ENCODE data around the gene ATF6. TPM values are rescaled to one million over a fixed set of nuclear protein-coding genes. Genes with fewer than 3 reads are reported as not detected.

Gene ATF6
- total and polyA plus RNA-seq, 2 donors (not counting 3 experiments of a cell fraction or from before 2014, with no cell fraction given) = 24.9 to 40.3 TPM

GRCh38 chr1:161921491-161921890, 155.4 kb downstream of the ATF6 start:
- no TSS peak for BruUV-seq (replicated peaks)
- Histone ChIP-seq H3K9ac (replicated peaks; ENCODE audit: extremely low read depth, insufficient read depth, low read length) (no peak overlapping the region), H3K4me3 (replicated peaks in 1 of 3; ENCODE audit: insufficient read depth in 1 of 3, low read depth in 1 of 3, low read length in 3 of 3) (no peak overlapping the region), H4K20me1 (replicated peaks; ENCODE audit: control insufficient read depth, extremely low read depth, insufficient read depth, low read length) (no peaks in the 10 kb centered on the region), H3K4me1 (ENCODE audit: control insufficient read depth, extremely low read depth, insufficient read depth, low read length) (peaks cover 5% of the 10 kb centered on the region), H3K9me3 (replicated peaks; ENCODE audit: control insufficient read depth, insufficient read depth, low read length) (no peaks in the 10 kb centered on the region), H3K27me3 (ENCODE audit: control insufficient read depth in 2 of 2, insufficient read depth in 2 of 2, low read length in 2 of 2) (no peaks in the 10 kb centered on the region), H3K4me2 (ENCODE audit: insufficient read depth, low read length) (no peak overlapping the region), H2AFZ (ENCODE audit: low read depth, low read length) (no peak overlapping the region), H3K79me2 (ENCODE audit: control insufficient read depth, insufficient read depth, low read length) (no peaks in the 10 kb centered on the region), H3K36me3 (ENCODE audit: control insufficient read depth in 2 of 2, extremely low read depth in 1 of 2, insufficient read depth in 2 of 2, low read length in 2 of 2) (peaks cover 0 to 2% of the 10 kb centered on the region in 2 experiments), H3K9me1 (replicated peaks; ENCODE audit: control insufficient read depth, extremely low read depth, insufficient read depth, low read length) (no peaks in the 10 kb centered on the region), H3K27ac (ENCODE audit: insufficient read depth, low read depth, low read length) (no peak overlapping the region)
- DNase-seq (ENCODE audit: low read depth, low spot score) (no peak), FAIRE-seq (no peak)
- dilution Hi-C loops (cut with MboI; ENCODE audit: extremely low pct_ligation_motif_present, low sequenced_read_pairs) = no loop called here
- POLR2A ChIA-PET = no interaction called here
- TF ChIP-seq CTCF (IDR thresholded peaks at IDR 0.05; ENCODE audit: extremely low read depth in 1 of 2, insufficient read depth in 1 of 2, low read depth in 1 of 2, low read length in 2 of 2) (no peak), MAX (IDR thresholded peaks at IDR 0.05; ENCODE audit: insufficient read depth, insufficient read length) (no peak), POLR2A (IDR thresholded peaks at IDR 0.05; ENCODE audit: low read depth, low read length) (no peak)
- CTCF ChIA-PET = interaction anchor here (0.7 to 1.3 kb wide), 2 partner anchors 13 to 129 kb away, joined by 3 to 4 read pairs; no protein-coding TSS in a partner anchor
- intact Hi-C loops (cut with micrococcal nuclease) = no loop called here

- no peak for FAIRE-seq
- ChIA-PET POLR2A (no interaction called here), CTCF (interaction anchor here (0.7 to 1.3 kb wide), 2 partner anchors 12 to 129 kb away, joined by 3 to 4 read pairs; no protein-coding TSS in a partner anchor)
- peak; percentile 41 for DNase-seq (ENCODE audit: low read depth, low spot score)
- Histone ChIP-seq H3K9me1 (replicated peaks; ENCODE audit: control insufficient read depth, extremely low read depth, insufficient read depth, low read length) (no peaks in the 10 kb centered on the region), H3K9me3 (replicated peaks; ENCODE audit: control insufficient read depth, insufficient read depth, low read length) (no peaks in the 10 kb centered on the region), H4K20me1 (replicated peaks; ENCODE audit: control insufficient read depth, extremely low read depth, insufficient read depth, low read length) (no peaks in the 10 kb centered on the region), H2AFZ (ENCODE audit: low read depth, low read length) (no peak overlapping the region), H3K4me1 (ENCODE audit: control insufficient read depth, extremely low read depth, insufficient read depth, low read length) (peaks cover 5% of the 10 kb centered on the region), H3K27me3 (ENCODE audit: control insufficient read depth in 2 of 2, insufficient read depth in 2 of 2, low read length in 2 of 2) (no peaks in the 10 kb centered on the region), H3K4me2 (ENCODE audit: insufficient read depth, low read length) (no peak overlapping the region), H3K4me3 (replicated peaks in 1 of 3; ENCODE audit: insufficient read depth in 1 of 3, low read depth in 1 of 3, low read length in 3 of 3) (no peak overlapping the region), H3K36me3 (ENCODE audit: control insufficient read depth in 2 of 2, extremely low read depth in 1 of 2, insufficient read depth in 2 of 2, low read length in 2 of 2) (peaks cover 0 to under 1% of the 10 kb centered on the region in 2 experiments), H3K9ac (replicated peaks; ENCODE audit: extremely low read depth, insufficient read depth, low read length) (no peak overlapping the region), H3K79me2 (ENCODE audit: control insufficient read depth, insufficient read depth, low read length) (no peaks in the 10 kb centered on the region), H3K27ac (ENCODE audit: insufficient read depth, low read depth, low read length) (no peak overlapping the region)
- TF ChIP-seq FOS (IDR thresholded peaks at IDR 0.05; ENCODE audit: borderline replicate concordance, insufficient read depth, low read length) = peak; percentile 74
- peak; percentile 48 for TF ChIP-seq JUN (IDR thresholded peaks at IDR 0.05; ENCODE audit: borderline replicate concordance, insufficient read depth, insufficient read length, low read depth)
- no peak for TF ChIP-seq GATA2 (IDR thresholded peaks at IDR 0.05; ENCODE audit: insufficient read depth, insufficient read length, low read depth, low read length)
- no TSS peak for BruUV-seq (replicated peaks)
- intact Hi-C loops (cut with micrococcal nuclease) (no loop called here), dilution Hi-C loops (cut with MboI; ENCODE audit: extremely low pct_ligation_motif_present, low sequenced_read_pairs) (no loop called here)
These were observed 155.9 kb downstream of the ATF6 start for GRCh38 chr1:161921990-161922389.

Measured in endothelial cell of umbilical vein (primary cell).